Stimulated activated CD4-positive, alpha-beta T cell treated with anti-CD3 and anti-CD28 coated beads, Interleukin-4, amount 100 ng/mL, for 48 hours (primary cell): ENCODE measurements around the gene IL1RN.
A peak's percentile ranks its signal among the peaks of the same experiment; 100 is the strongest.

Source experiments
- DNase-seq, 2 donors: peaks; one replicate each; pipeline ENCODE4 v3.0.0-alpha.2; 2020; ENCODE audit warnings: low read depth in 2 of 2

Gene IL1RN

GRCh38 chr2:113127646-113128570, 510 bp downstream of the IL1RN start:
- no peak for DNase-seq

GRCh38 chr2:113129519-113130078, 2.2 kb downstream of the IL1RN start:
- no peak for DNase-seq

- DNase-seq, result no peak
Observed at GRCh38 chr2:113131352-113132185, 4.2 kb downstream of the IL1RN start.

- no peak for DNase-seq
Observed at GRCh38 chr2:113132414-113133021, 5.1 kb downstream of the IL1RN start.

GRCh38 chr2:113133704-113134598, 6.6 kb downstream of the IL1RN start:
- DNase-seq, result no peak

GRCh38 chr2:113134717-113135116, 7.3 kb downstream of the IL1RN start:
- no peak for DNase-seq

GRCh38 chr2:113135317-113135716, 7.9 kb downstream of the IL1RN start:
- no peak for DNase-seq

GRCh38 chr2:113136828-113137775, 9.7 kb downstream of the IL1RN start:
- no peak for DNase-seq

- no peak for DNase-seq
Observed at GRCh38 chr2:113137827-113138226, 10.4 kb downstream of the IL1RN start.

GRCh38 chr2:113138428-113139322, 11.3 kb downstream of the IL1RN start:
- DNase-seq, result peak in 1 of 2 donors; percentile 43

- no peak for DNase-seq
Observed at GRCh38 chr2:113141451-113141850, 14.1 kb downstream of the IL1RN start.

- no peak for DNase-seq
Observed at GRCh38 chr2:113142290-113142689, 14.9 kb downstream of the IL1RN start.

- no peak for DNase-seq
Observed at GRCh38 chr2:113144259-113144658, 16.9 kb downstream of the IL1RN start.

- no peak for DNase-seq
Observed at GRCh38 chr2:113148606-113149552, 21.5 kb downstream of the IL1RN start.

GRCh38 chr2:113149553-113150257, 22.3 kb downstream of the IL1RN start:
- no peak for DNase-seq

- DNase-seq, result no peak
Observed at GRCh38 chr2:113150258-113150601, 22.8 kb downstream of the IL1RN start.

- no peak for DNase-seq
Observed at GRCh38 chr2:113155331-113155730, 27.9 kb downstream of the IL1RN start.
